ENCODE results near the gene KIF5A.

Gene KIF5A

GRCh38 chr12:57520053-57520818, 29.6 kb upstream of the KIF5A start, which contains the start of gene DDIT3:
Gene DDIT3, minus strand, starts transcription at chr12:57520514. Its CDS starts 3,108 bp downstream, at chr12:57517406.
- peak; percentile 99 for DNase-seq

GRCh38 chr12:57521525-57522010, 28.3 kb upstream of the KIF5A start:
- DNase-seq: peak; percentile 56

GRCh38 chr12:57522011-57522886, 27.6 kb upstream of the KIF5A start, which contains the start of gene MBD6:
Gene MBD6, plus strand, starts transcription at chr12:57522824. Its CDS starts 1,480 bp downstream, at chr12:57524304.
- peak; percentile 94 for DNase-seq

DNA sequence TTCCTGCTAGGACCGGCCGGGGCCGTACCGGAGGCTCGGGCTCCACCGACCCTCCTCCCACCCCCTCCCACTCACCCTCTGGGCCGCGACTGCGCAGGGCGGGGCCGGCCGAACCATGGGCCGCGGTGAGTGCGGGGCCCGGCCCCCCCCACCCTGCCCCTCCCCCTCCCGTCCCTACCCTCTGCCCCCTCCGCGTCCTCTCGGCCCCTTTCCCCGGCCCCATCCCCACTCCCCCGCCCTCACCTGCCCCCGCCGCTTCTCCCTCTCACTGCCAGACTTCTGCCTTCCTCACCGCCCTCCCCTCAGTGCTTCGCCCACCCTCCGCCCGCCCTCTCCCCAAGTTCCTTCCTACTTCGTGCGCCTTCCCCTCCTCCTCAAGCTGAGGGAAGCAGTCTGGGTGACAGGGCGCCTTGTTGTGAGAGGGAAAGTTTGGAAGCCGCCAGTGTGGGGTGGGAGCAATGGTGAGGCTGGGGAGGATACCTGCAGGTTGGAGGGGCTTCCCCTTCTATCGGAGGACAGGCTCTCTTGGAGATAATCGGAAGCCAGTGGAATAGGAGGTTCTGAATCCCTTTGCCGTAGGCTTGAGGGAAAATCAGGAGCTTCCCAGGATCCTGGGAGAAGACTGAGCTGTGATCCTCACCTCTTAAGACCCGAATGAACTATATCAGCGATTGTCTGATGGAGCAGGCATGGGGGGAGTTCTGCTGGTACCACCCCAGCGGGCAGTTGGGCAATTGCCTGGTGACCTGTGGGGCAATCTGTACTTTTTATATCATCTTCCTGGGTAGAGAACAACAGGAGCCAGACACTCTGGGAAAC, 26.7 kb upstream of the KIF5A start:
- DNase-seq: peak; percentile 83

GRCh38 chr12:57523706-57524614, 25.9 kb upstream of the KIF5A start:
- DNase-seq: peak; percentile 47

DNA sequence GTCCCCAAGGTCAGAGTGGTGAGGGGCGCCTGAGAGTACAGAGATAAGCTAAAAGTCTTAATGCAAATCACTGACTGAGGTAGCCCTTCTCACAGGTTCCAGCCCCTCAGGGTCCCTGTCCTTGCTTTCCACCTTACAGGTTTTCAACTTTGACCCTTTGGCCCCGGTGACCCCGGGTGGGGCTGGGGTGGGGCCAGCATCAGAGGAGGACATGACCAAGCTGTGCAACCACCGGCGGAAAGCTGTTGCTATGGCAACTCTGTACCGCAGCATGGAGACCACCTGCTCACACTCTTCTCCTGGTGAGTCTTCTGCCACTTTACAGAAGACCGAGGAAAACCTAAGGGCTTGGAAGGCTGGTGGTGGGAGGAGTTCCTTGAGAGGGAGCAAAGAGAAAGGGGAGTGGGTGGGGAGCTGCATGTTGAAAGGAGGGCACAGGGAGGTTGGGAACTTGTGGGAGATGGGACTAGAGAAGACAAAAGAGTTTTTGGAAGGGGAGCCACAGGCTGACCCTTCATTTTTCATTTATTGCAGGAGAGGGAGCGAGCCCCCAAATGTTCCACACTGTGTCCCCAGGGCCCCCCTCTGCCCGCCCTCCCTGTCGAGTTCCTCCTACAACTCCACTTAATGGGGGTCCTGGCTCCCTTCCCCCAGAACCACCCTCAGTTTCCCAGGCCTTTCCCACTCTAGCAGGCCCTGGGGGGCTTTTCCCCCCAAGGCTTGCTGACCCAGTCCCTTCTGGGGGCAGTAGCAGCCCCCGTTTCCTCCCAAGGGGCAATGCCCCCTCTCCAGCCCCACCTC, 24.8 kb upstream of the KIF5A start:
- DNase-seq: no peak

- DNase-seq: no peak
Observed at GRCh38 chr12:57525615-57526383, 24.0 kb upstream of the KIF5A start.

GRCh38 chr12:57526477-57527126, 23.2 kb upstream of the KIF5A start:
- no peak for DNase-seq

DNA sequence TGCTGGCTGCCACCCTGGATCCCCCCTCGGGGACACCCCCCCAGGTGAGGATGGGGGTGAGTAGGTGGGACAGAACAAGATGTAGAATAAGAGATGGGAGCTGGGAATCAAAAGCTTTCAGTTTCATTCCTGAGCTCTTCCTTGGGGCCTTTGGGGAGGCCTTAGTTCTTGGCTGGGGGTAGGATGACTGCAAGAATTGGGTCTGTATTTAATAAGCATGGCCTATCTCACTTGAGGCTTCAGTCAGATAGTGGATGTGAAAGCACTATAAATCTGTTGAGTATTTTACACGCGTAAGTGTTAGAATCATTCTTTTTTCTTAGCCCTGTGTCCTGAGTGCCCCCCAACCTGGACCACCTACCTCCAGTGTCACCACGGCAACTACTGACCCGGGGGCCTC, 22.7 kb upstream of the KIF5A start:
- DNase-seq: no peak

DNA sequence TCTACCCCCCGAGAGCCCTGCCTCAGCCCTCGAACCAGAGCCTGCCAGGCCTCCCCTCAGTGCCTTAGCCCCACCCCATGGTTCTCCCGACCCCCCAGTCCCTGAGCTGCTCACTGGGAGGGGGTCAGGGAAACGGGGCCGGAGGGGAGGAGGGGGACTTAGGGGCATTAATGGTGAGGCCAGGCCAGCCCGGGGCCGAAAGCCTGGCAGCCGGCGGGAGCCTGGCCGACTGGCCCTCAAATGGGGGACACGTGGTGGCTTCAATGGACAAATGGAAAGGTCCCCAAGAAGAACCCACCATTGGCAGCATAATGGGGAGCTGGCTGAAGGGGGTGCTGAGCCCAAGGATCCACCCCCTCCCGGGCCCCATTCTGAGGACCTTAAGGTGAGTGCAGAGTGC, 21.7 kb upstream of the KIF5A start:
- DNase-seq: no peak

- no peak for DNase-seq
Observed at GRCh38 chr12:57528831-57529555, 20.9 kb upstream of the KIF5A start.

DNA sequence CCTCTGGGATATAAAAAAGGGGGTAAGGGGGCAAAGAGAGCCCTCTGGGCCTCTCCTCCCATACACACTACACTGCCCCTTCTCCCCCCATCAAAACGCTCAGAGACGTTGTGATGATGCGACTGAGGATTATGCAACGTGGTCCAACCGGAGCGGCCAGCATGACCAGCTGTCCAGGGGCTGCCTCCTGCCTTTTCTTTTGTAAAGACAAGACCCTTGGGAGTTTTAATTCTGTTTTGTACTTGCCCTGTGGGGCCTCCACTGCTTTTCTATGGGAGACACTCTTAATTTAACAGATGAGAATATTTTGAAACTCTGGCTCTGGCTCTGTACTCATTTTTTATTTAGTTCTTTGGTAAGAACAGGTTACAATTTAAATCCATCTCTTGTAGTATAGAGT, 20.0 kb upstream of the KIF5A start:
- DNase-seq: no peak

- no peak for DNase-seq
Observed at GRCh38 chr12:57530396-57531142, 19.3 kb upstream of the KIF5A start.

DNA sequence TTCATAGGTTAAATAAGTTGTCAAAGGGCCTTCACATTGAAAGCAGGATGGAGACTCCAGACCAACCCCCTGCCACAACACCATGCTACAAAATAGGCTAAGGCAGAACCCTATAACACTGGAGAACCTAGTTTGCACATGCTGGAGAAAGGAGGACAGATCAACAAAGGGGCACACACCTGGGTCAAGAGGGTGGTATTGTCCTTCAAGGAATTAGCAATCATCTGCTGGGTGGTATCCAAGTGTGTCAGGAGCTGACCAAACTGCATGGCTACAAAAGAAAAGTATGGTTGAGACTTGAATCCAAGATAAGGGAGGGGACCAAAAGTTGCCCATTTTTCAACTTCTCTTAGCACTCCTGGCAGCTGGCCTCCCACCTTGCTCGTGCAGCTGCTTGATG, 18.0 kb upstream of the KIF5A start:
- DNase-seq: no peak

- DNase-seq: no peak
Observed at GRCh38 chr12:57533108-57533507, 16.7 kb upstream of the KIF5A start.

DNA sequence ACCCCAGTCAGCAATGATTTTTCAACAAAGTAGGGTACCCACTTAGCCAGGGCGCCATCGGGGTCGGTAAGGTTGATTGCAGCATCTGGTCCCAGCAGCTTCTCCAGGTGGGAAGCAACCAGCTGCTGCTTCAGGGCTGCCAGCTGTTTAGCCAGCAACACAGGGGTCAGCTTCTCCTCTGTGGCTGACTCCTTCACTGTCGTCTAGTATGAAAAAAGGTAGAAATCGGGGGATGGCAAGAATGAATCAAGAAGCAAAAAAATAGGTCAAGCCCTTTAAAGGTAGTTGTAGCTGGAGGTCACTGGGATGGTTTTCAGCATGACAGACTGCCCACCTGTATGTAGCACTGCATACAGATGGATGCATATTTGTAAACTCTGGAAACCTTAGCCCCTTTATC, 15.6 kb upstream of the KIF5A start:
- no peak for DNase-seq

- no peak for DNase-seq
Observed at GRCh38 chr12:57534991-57535543, 14.8 kb upstream of the KIF5A start.

All from NCI-H69 (cell line).